CD4-positive, alpha-beta T cell treated with Interleukin-17A for 4 hours (primary cell): ENCODE measurements around the gene SLIT1.

Experiments used
- DNase-seq: peaks from one replicate; pipeline ENCODE4 v3.0.0-alpha.2; 2020; ENCODE audit warnings: mixed read lengths

Gene SLIT1

GRCh38 chr10:97017474-97017903, 168.3 kb downstream of the SLIT1 start:
- DNase-seq, result no peak

- DNase-seq, result no peak
Observed at GRCh38 chr10:97016728-97017473, 168.9 kb downstream of the SLIT1 start.

- DNase-seq, result no peak
Observed at GRCh38 chr10:97015240-97015639, 170.5 kb downstream of the SLIT1 start.

- no peak for DNase-seq
Observed at GRCh38 chr10:97013983-97014382, 171.8 kb downstream of the SLIT1 start.

- DNase-seq, result no peak
Observed at GRCh38 chr10:97013568-97013967, 172.2 kb downstream of the SLIT1 start.

- DNase-seq, result no peak
Observed at GRCh38 chr10:97012470-97012869, 173.3 kb downstream of the SLIT1 start.

- DNase-seq, result no peak
Observed at GRCh38 chr10:97011397-97011796, 174.4 kb downstream of the SLIT1 start.

GRCh38 chr10:97010695-97011206, 175.0 kb downstream of the SLIT1 start:
- no peak for DNase-seq

GRCh38 chr10:97007417-97007816, 178.3 kb downstream of the SLIT1 start:
- no peak for DNase-seq

GRCh38 chr10:97006364-97006763, 179.4 kb downstream of the SLIT1 start:
- DNase-seq, result no peak

GRCh38 chr10:97005349-97005748, 180.4 kb downstream of the SLIT1 start:
- DNase-seq, result no peak

- DNase-seq, result no peak
Observed at GRCh38 chr10:97004591-97004990, 181.2 kb downstream of the SLIT1 start.

- DNase-seq, result no peak
Observed at GRCh38 chr10:97003804-97004201, 182.0 kb downstream of the SLIT1 start.

- DNase-seq, result no peak
Observed at GRCh38 chr10:97003151-97003803, 182.5 kb downstream of the SLIT1 start.

GRCh38 chr10:97002670-97003069, 183.1 kb downstream of the SLIT1 start:
- DNase-seq, result no peak

- no peak for DNase-seq
Observed at GRCh38 chr10:97001183-97001991, 184.4 kb downstream of the SLIT1 start.

GRCh38 chr10:97000487-97001182, 185.1 kb downstream of the SLIT1 start:
- DNase-seq, result no peak

GRCh38 chr10:96999987-97000386, 185.8 kb downstream of the SLIT1 start:
- no peak for DNase-seq

GRCh38 chr10:96999337-96999736, 186.4 kb downstream of the SLIT1 start:
- DNase-seq, result no peak

- no peak for DNase-seq
Observed at GRCh38 chr10:96998329-96998888, 187.3 kb downstream of the SLIT1 start.

GRCh38 chr10:96996275-96996965, 189.3 kb downstream of the SLIT1 start:
- DNase-seq, result no peak

GRCh38 chr10:96995851-96996250, 189.9 kb downstream of the SLIT1 start:
- no peak for DNase-seq
